ENCODE results near the gene FKBP4. TPM values are rescaled to one million over a fixed set of nuclear protein-coding genes. Genes with fewer than 3 reads are reported as not detected.

The FKBP4 gene
- total RNA-seq, 1 donor from 2014 or later, result 68.7 TPM

DNA sequence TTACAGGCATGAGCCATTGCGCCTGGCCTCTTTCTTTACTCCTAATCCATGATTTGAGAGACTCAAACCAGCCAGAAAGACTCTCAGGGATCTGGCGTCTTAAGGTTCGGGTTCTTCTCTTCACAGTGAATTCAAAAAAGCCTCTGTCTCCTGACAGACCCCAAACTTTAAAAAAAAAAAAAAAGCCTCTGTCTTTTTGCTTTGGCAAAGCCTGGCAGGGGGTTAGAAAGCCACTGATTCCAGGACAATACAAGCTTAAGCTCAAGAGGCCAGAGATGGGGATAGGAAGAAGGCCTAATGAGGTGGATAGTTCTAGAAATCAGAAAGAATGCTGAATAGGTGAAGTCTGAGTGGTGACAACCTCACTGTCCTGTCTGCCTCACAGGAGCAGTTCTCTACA, 31.3 kb downstream of the FKBP4 start:
- H3K27me3 Mint-ChIP-seq (ENCODE audit: low read depth, unreplicated experiment), result no peaks in the 10 kb centered on the region
- H4K20me1 ChIP-seq (ENCODE audit: insufficient read depth, low read length), result no peaks in the 10 kb centered on the region
- H3K4me1 Mint-ChIP-seq (ENCODE audit: low read depth, unreplicated experiment), result peaks cover 5% of the 10 kb centered on the region
- no peaks in the 10 kb centered on the region for H3K9me3 ChIP-seq (ENCODE audit: insufficient read depth, low read depth, low read length)
- H3K9ac ChIP-seq (ENCODE audit: low read length), result no peak overlapping the region
- no peak overlapping the region for H3K27ac ChIP-seq (ENCODE audit: low read depth, low read length)
- no peak overlapping the region for H3K27ac Mint-ChIP-seq (ENCODE audit: unreplicated experiment)
- peaks cover 37% of the 10 kb centered on the region for H3K36me3 Mint-ChIP-seq (ENCODE audit: low read depth, unreplicated experiment)
- H3K4me2 ChIP-seq (ENCODE audit: low read length), result no peak overlapping the region
- DNase-seq (ENCODE audit: low read depth) (no peak), FAIRE-seq (no peak)
- H3K4me1 ChIP-seq (ENCODE audit: insufficient read depth, low read length), result peaks cover 9% of the 10 kb centered on the region
- H3K4me3 Mint-ChIP-seq (ENCODE audit: unreplicated experiment), result no peak overlapping the region
- H2AFZ ChIP-seq (ENCODE audit: low read depth, low read length), result no peak overlapping the region
- H3K27me3 ChIP-seq (ENCODE audit: insufficient read depth, low read length), result no peaks in the 10 kb centered on the region
- no peaks in the 10 kb centered on the region for H3K9me3 Mint-ChIP-seq (ENCODE audit: unreplicated experiment)
- no peaks in the 10 kb centered on the region for H3K79me2 ChIP-seq (ENCODE audit: insufficient read depth, low read length)
- H3K4me3 ChIP-seq (ENCODE audit: insufficient read depth, low read depth, low read length), result no peak overlapping the region
- no peak for TF ChIP-seq EZH2 (IDR thresholded peaks at IDR 0.05; ENCODE audit: insufficient read depth, low read length)
- TF ChIP-seq, protein P1, sequence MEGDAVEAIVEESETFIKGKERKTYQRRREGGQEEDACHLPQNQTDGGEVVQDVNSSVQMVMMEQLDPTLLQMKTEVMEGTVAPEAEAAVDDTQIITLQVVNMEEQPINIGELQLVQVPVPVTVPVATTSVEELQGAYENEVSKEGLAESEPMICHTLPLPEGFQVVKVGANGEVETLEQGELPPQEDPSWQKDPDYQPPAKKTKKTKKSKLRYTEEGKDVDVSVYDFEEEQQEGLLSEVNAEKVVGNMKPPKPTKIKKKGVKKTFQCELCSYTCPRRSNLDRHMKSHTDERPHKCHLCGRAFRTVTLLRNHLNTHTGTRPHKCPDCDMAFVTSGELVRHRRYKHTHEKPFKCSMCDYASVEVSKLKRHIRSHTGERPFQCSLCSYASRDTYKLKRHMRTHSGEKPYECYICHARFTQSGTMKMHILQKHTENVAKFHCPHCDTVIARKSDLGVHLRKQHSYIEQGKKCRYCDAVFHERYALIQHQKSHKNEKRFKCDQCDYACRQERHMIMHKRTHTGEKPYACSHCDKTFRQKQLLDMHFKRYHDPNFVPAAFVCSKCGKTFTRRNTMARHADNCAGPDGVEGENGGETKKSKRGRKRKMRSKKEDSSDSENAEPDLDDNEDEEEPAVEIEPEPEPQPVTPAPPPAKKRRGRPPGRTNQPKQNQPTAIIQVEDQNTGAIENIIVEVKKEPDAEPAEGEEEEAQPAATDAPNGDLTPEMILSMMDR (IDR thresholded peaks at IDR 0.05; ENCODE audit: insufficient read depth, low read depth, low read length), result no peak
- peaks cover 21% of the 10 kb centered on the region for H3K36me3 ChIP-seq (ENCODE audit: insufficient read depth, low read length)

GRCh38 chr12:2826721-2827515, 32.1 kb downstream of the FKBP4 start:
- peaks cover 39% of the 10 kb centered on the region for H3K36me3 Mint-ChIP-seq (ENCODE audit: low read depth, unreplicated experiment)
- Histone ChIP-seq H3K9me3 (ENCODE audit: insufficient read depth, low read depth, low read length) (no peaks in the 10 kb centered on the region), H3K27ac (ENCODE audit: low read depth, low read length) (no peak overlapping the region), H3K79me2 (ENCODE audit: insufficient read depth, low read length) (no peaks in the 10 kb centered on the region), H2AFZ (ENCODE audit: low read depth, low read length) (no peak overlapping the region), H3K4me3 (ENCODE audit: insufficient read depth, low read depth, low read length) (no peak overlapping the region), H3K4me1 (ENCODE audit: insufficient read depth, low read length) (peaks cover 9% of the 10 kb centered on the region), H3K27me3 (ENCODE audit: insufficient read depth, low read length) (no peaks in the 10 kb centered on the region), H3K36me3 (ENCODE audit: insufficient read depth, low read length) (peaks cover 21% of the 10 kb centered on the region), H3K4me2 (ENCODE audit: low read length) (peak overlapping the region; percentile 15), H3K9ac (ENCODE audit: low read length) (no peak overlapping the region), H4K20me1 (ENCODE audit: insufficient read depth, low read length) (no peaks in the 10 kb centered on the region)
- H3K9me3 Mint-ChIP-seq (ENCODE audit: unreplicated experiment), result peaks cover 1% of the 10 kb centered on the region
- TF ChIP-seq EZH2 (IDR thresholded peaks at IDR 0.05; ENCODE audit: insufficient read depth, low read length), result no peak
- TF ChIP-seq, protein P1 (IDR thresholded peaks at IDR 0.05; ENCODE audit: insufficient read depth, low read depth, low read length), result no peak
- no peak for DNase-seq (ENCODE audit: low read depth)
- no peak overlapping the region for H3K27ac Mint-ChIP-seq (ENCODE audit: unreplicated experiment)
- H3K4me3 Mint-ChIP-seq (ENCODE audit: unreplicated experiment), result no peak overlapping the region
- peaks cover 5% of the 10 kb centered on the region for H3K4me1 Mint-ChIP-seq (ENCODE audit: low read depth, unreplicated experiment)
- FAIRE-seq, result no peak
- H3K27me3 Mint-ChIP-seq (ENCODE audit: low read depth, unreplicated experiment), result no peaks in the 10 kb centered on the region

DNA sequence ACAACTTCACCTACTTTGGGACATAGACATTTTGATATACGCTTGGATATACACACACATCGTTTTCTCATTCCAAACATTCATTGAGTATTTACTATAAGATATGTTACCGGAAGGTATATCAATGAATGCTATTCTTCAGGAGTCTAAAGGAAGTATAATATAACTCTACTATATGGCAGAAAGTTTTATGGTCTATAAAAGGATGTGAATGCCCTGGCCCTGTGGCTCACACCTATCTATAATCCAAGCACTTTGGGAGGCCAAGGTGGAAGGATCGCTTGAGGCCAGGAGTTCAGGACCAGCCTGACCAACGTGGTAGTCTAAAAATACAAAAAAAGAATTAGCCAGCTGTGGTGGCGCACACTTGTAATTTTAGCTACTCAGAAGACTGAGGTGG, 34.5 kb downstream of the FKBP4 start:
- Histone ChIP-seq H4K20me1 (ENCODE audit: insufficient read depth, low read length) (no peaks in the 10 kb centered on the region), H3K27ac (ENCODE audit: low read depth, low read length) (no peak overlapping the region), H3K4me3 (ENCODE audit: insufficient read depth, low read depth, low read length) (no peak overlapping the region), H3K36me3 (ENCODE audit: insufficient read depth, low read length) (peaks cover 10% of the 10 kb centered on the region), H3K9me3 (ENCODE audit: insufficient read depth, low read depth, low read length) (no peaks in the 10 kb centered on the region), H3K4me1 (ENCODE audit: insufficient read depth, low read length) (peaks cover 17% of the 10 kb centered on the region), H3K9ac (ENCODE audit: low read length) (no peak overlapping the region), H3K4me2 (ENCODE audit: low read length) (no peak overlapping the region), H3K27me3 (ENCODE audit: insufficient read depth, low read length) (no peaks in the 10 kb centered on the region), H2AFZ (ENCODE audit: low read depth, low read length) (no peak overlapping the region), H3K79me2 (ENCODE audit: insufficient read depth, low read length) (no peaks in the 10 kb centered on the region)
- no peaks in the 10 kb centered on the region for H3K27me3 Mint-ChIP-seq (ENCODE audit: low read depth, unreplicated experiment)
- peaks cover 24% of the 10 kb centered on the region for H3K36me3 Mint-ChIP-seq (ENCODE audit: low read depth, unreplicated experiment)
- peaks cover 1% of the 10 kb centered on the region for H3K9me3 Mint-ChIP-seq (ENCODE audit: unreplicated experiment)
- no peak overlapping the region for H3K27ac Mint-ChIP-seq (ENCODE audit: unreplicated experiment)
- DNase-seq (ENCODE audit: low read depth), result no peak
- H3K4me1 Mint-ChIP-seq (ENCODE audit: low read depth, unreplicated experiment), result peaks cover 12% of the 10 kb centered on the region
- TF ChIP-seq, protein P1 (IDR thresholded peaks at IDR 0.05; ENCODE audit: insufficient read depth, low read depth, low read length), result no peak
- TF ChIP-seq EZH2 (IDR thresholded peaks at IDR 0.05; ENCODE audit: insufficient read depth, low read length), result no peak
- H3K4me3 Mint-ChIP-seq (ENCODE audit: unreplicated experiment), result peak overlapping the region; percentile 41
- FAIRE-seq, result no peak

All from astrocyte (in vitro differentiated cells and primary cell).